Epithelial cell of umbilical artery (primary cell): Measurements from ENCODE around the gene LAMP2. TPM values are rescaled to one million over a fixed set of nuclear protein-coding genes. Genes with fewer than 3 reads are reported as not detected.

Experiments used
- total RNA-seq: library from RNA; depleted of rRNA; stranded (reverse); fragments of >200 nt; gene quantifications from 2 replicates; pipeline ENCODE4 v1.2.3, GENCODE V29; 2014

Gene LAMP2
- total RNA-seq: 108 and 134 TPM in 2 replicates

GRCh38 chrX:120468825-120469525 lies at the start of gene LAMP2:
Gene LAMP2 (minus strand): TSS chrX:120469296. CDS start chrX:120469169, 127 bp downstream.

Other genes starting within 250 kb of the LAMP2 start
- 15.3 and 19.3 TPM in 2 replicates for gene ZBTB33, start 218.5 kb downstream of the LAMP2 start, total RNA-seq
- gene TMEM255A, start 157.8 kb downstream of the LAMP2 start, total RNA-seq: not detected in 2 replicates
- gene ATP1B4, start 107.2 kb downstream of the LAMP2 start, total RNA-seq: not detected in 2 replicates
- 67.2 and 83.1 TPM in 2 replicates for gene CUL4B, start 91.7 kb upstream of the LAMP2 start, total RNA-seq
- gene MCTS1, start 134.8 kb upstream of the LAMP2 start, total RNA-seq: 47.4 and 60.7 TPM in 2 replicates
- gene C1GALT1C1, start 160.8 kb upstream of the LAMP2 start, total RNA-seq: 72.4 and 83.6 TPM in 2 replicates